Activated CD4-positive, alpha-beta T cell treated with anti-CD3 and anti-CD28 coated beads for 24 hours (primary cell): ENCODE results near the gene COMMD7.

Source experiments
- DNase-seq, 2 donors: peaks; one replicate each; pipeline ENCODE4 v3.0.0-alpha.2; 2020; ENCODE audit warnings: low read depth in 2 of 2

COMMD7 gene

GRCh38 chr20:32675223-32675975 is 67.9 kb downstream of the COMMD7 start:
- no peak for DNase-seq

DNA sequence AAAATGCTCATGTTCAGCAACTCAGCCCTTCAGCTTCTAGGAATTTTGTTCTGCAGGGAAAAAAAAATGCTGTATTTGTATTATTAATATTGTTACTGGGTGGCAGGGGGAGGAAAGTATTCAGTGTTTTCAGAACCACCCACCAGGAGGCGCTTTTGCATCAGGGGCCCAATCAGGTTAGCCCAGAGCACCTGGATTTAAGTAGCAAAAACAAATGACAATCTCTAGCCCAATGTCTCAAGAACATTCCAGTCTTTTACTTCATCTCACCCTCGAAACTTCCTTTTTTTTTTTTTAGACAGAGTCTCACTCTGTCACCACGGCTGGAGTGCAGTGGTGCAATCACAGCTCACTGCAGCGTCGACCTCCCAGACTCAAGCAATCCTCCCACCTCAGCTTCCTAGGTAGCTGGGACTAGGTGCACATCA is 68.9 kb downstream of the COMMD7 start:
- peak; percentile 57 to 62 for DNase-seq

DNA sequence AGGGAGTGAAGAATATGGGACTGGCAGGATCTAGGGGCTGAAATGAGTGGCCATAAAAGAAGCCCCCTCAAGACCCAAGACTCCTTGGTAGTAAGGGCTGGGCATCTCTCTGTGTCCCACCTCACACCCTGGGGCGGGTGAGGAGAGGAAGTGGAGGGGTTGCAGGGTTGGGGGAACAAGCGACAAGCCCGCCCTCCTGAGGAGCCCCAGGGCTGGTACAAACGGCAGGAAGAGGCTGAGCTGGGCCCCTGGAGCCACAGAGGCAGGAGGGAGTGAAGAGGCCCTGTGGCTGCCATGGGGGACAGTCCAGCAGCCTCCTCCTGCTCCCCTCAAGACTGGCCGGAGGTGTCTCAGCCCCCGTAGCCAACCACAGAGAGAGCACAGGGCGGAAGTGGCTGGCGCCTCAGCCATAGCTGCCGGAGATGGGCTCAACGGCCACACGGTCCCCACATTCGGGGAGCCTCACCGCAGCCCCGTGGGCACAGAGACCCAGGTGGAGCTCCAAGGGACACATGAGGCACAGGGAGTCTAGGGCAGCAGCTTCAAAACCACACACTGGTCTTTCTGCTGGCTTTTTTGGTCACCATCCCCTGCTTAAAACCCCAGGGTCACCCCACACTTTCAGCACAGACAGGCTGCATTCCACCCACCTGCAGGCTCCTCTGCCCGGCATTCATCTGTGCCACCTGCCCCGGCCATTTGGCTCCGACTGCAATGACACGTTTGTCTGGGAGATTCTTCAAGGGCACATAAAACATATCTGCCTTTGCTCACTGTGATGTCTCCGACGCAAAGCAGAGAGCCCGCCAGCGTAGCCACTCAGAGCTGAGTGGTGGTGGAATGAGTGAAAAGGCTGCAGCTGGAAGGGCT is 70.0 kb downstream of the COMMD7 start:
- DNase-seq = no peak

DNA sequence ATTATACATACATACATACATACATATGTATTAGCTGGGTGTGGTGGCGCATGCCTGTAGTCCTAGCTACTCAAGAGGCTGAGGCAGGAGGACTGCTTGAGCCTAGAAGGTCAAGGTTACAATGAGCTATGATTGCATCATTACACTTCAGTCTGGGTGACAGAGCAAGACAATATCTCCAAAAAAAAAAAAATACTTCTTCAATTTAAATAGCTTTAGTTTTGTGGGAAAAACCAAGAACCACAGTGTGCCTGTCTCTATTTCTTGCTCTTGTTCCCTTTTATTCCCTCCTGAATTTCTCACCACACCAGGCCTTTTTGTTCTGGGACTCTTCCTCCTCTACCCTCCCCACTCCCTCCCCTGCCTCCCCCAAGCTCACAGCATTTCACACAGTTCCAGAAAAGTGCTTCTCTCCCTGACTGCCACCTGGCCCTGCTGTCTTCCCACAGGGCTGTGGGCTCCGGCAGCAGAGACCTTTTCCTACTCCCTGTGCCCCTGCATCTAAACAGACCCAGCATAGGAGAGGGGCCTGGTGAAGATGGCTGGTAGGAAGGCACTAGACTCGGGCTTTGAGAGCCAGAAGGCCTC is 70.8 kb downstream of the COMMD7 start:
- no peak for DNase-seq

DNA sequence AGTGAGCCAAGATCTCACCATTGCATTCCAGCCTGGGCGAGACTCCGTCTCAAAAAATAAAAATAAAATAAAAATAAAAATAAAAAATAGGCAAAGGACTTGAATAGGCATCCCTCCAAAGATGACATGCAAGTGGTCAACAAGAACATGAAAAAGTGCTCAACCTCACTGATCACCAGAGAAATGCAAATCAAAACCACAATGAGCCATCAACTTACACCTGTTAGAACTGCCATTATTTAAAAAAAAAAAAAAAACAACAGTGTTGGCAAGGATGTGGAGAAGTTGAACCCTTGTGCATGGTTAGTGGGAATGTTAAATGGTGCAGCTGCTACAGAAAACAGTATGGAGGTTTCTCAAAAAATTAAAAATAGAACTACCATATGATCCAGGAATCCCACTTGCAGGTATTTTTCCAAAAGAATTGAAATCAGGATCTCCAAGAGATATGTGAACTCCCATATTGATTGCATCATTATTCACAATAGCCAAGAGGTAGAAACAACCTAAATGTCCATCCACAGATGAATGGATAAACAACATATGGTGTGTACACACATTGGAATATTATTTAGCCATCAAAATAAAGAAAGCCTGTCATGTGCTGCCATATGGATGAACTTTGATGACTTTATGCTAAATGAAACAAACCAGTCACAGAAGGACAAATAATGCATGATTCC is 72.4 kb downstream of the COMMD7 start:
- DNase-seq = no peak

GRCh38 chr20:32667027-32667426 is 76.2 kb downstream of the COMMD7 start:
- no peak for DNase-seq

GRCh38 chr20:32664678-32665159 is 78.5 kb downstream of the COMMD7 start:
- no peak for DNase-seq

DNA sequence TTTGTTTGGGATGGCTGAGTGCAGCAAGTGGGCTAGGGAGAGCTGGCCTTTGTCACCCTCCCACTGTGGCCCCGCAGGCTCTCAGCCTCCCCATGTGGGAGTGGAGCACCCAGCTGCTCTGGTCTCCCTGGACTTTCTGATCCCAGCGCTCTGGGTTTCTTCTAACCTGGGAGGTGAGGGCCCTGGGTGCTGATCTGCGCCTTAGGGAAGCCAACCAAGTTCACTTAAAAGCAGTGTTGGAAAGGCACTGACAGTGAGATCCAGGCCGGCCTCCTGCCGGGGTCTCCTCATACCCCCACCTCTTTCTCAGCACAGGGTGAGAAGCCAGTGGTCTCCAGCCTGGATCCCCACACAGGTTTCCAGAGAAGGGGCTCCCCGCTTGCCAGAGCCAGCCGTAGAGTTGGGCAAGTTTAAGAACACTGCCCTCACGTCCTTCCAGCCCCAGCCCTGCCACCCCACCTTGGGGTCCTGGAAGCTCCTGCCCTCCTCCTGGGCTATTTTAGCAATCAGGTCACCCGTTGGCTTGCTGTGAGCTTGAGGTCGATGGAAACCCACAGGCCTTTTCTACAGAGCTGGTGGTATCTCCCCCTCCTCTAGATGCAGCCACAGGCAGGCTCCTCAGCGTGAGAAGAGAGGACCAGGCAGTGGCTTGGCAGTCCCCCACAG is 79.1 kb downstream of the COMMD7 start:
- no peak for DNase-seq

DNA sequence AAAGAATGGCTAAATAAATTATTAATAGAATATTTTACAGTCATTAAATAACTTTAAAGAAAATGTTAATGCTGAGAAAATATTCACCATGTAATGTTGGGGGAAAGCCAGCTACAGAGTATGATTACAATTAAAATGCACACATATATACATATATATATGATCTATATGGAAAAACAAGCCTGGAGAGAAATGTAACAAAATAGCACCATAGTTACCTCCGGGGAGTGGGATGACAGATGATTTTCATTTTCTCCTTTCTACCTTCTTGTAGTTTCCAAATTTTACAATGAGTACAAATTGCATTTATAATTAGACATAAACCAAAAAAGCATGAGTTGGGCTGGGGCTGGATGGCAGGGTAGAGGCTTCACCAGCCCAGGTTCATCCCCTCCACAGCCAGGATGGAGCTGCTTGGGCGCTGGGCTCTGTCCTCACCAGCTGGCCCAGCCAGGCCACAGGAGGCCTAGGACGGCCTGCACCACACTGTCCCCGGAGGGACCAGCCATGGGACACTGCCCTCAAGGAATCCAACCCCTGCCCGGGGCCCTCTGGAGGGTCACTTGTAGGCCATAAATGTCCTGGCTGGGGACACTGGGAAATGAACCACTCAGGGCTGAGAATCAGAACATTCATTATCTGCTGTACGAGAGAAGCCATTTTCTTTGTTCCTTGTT is 79.8 kb downstream of the COMMD7 start:
- DNase-seq = no peak

GRCh38 chr20:32661820-32662528 is 81.3 kb downstream of the COMMD7 start:
- no peak for DNase-seq

- no peak for DNase-seq
Measured at GRCh38 chr20:32660661-32661060, 82.6 kb downstream of the COMMD7 start.

DNA sequence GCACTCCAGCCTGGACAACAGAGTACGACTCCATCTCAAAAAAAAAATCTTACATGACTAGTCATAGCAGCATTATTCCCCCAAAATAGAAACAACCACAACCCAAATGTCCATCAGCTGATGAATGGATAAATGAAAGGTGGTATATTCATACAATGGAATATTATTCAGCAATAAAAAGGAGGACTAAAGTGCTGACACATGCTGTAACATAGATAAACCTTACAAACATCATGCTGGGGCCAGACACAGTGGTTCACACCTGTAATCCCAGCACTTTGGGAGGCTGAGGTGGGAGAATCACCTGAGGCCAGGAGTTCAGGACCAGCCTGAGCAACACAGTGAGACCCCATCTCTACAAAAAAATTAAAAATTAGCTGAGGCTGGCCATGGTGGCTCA is 86.4 kb downstream of the COMMD7 start:
- no peak for DNase-seq

DNA sequence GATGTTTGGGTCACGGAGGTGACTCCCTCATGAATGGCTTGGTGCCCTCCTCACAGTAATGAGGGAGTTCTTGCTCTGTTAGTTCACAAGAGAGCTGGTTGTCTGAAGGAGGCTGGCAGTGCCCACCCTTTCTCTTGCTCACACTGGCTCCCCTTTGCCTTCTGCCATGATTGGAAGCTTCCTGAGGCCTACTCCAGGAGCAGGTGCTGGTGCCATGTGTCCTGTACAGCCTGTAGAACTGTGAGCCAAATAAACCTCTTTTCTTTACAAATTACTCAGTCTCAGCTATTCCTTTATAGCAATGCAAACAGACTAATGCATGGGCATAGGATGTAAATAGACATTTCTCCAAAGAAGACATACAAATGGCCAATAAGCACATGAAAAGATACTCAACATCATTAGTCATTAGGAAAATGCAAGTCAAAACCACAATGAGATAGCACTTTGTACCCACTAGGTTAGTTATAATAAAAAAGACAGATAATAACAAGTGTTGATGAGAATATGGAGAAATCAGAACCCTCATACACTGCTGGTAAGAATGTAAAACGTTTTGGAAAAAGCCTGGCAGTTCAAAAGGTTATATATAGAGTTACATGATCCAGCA is 87.3 kb downstream of the COMMD7 start:
- DNase-seq = no peak

- DNase-seq = peak; percentile 85 to 86
Measured at GRCh38 chr20:32652739-32653526, 90.3 kb downstream of the COMMD7 start.
